HCEC 1CT (cell line): Measurements from ENCODE around the gene MTMR12.
"Not testable (repeated sequence)": the region's sequence is repeated elsewhere in the genome, so short reads cannot be mapped to it uniquely, and the experiment has no call there.

ENCODE experiments used
- DNase-seq: peaks from one replicate; pipeline ENCODE4 v3.0.0-alpha.2; 2017

MTMR12 gene

GRCh38 chr5:32232441-32233219 is 80.1 kb downstream of the MTMR12 start:
- peak; percentile 61 for DNase-seq

GRCh38 chr5:32231929-32232328 is 80.8 kb downstream of the MTMR12 start:
- no peak for DNase-seq

GRCh38 chr5:32231241-32231640 is 81.5 kb downstream of the MTMR12 start:
- no peak for DNase-seq

GRCh38 chr5:32230356-32231099 is 82.2 kb downstream of the MTMR12 start:
- no peak for DNase-seq

GRCh38 chr5:32229586-32229985 is 83.2 kb downstream of the MTMR12 start:
- DNase-seq: no peak

GRCh38 chr5:32228816-32229215 is 83.9 kb downstream of the MTMR12 start:
- no peak for DNase-seq

GRCh38 chr5:32225445-32225844 is 87.3 kb downstream of the MTMR12 start:
- peak; percentile 83 for DNase-seq

GRCh38 chr5:32223972-32224609 is 88.6 kb downstream of the MTMR12 start:
- peak; percentile 82 for DNase-seq

- DNase-seq: no peak
These were observed 89.8 kb downstream of the MTMR12 start for GRCh38 chr5:32222723-32223470.

GRCh38 chr5:32217886-32218396 is 94.8 kb downstream of the MTMR12 start:
- no peak for DNase-seq

GRCh38 chr5:32214344-32214743 is 98.4 kb downstream of the MTMR12 start:
- DNase-seq: not testable (repeated sequence)

GRCh38 chr5:32210151-32210550 is 102.6 kb downstream of the MTMR12 start:
- DNase-seq: no peak

GRCh38 chr5:32208837-32209236 is 103.9 kb downstream of the MTMR12 start:
- DNase-seq: not testable (repeated sequence)

GRCh38 chr5:32207355-32207634 is 105.4 kb downstream of the MTMR12 start:
- DNase-seq: no peak

- no peak for DNase-seq
These were observed 106.0 kb downstream of the MTMR12 start for GRCh38 chr5:32206509-32207354.

GRCh38 chr5:32206053-32206452 is 106.7 kb downstream of the MTMR12 start:
- no peak for DNase-seq

- peak; percentile 60 for DNase-seq
These were observed 110.3 kb downstream of the MTMR12 start for GRCh38 chr5:32202394-32202793.

GRCh38 chr5:32201122-32201753 is 111.5 kb downstream of the MTMR12 start:
- DNase-seq: peak; percentile 76

GRCh38 chr5:32197032-32197431 is 115.7 kb downstream of the MTMR12 start:
- no peak for DNase-seq

- no peak for DNase-seq
These were observed 117.5 kb downstream of the MTMR12 start for GRCh38 chr5:32195265-32195664.

- DNase-seq: peak; percentile 50
These were observed 119.1 kb downstream of the MTMR12 start for GRCh38 chr5:32193591-32193990.

GRCh38 chr5:32190095-32190494 is 122.6 kb downstream of the MTMR12 start:
- DNase-seq: no peak
